Measurements from ENCODE around the gene CAPN1.

GRCh38 chr11:65184146-65184545, 2.4 kb downstream of the CAPN1 start:
- TF ChIP-seq BCL3 (IDR thresholded peaks at IDR 0.05), result no peak
- no peak for TF ChIP-seq KDM1A (IDR thresholded peaks at IDR 0.05; ENCODE audit: low read depth)
- TF ChIP-seq CTCF (IDR thresholded peaks at IDR 0.05), result no peak
- TF ChIP-seq MAZ (IDR thresholded peaks at IDR 0.05; ENCODE audit: borderline replicate concordance, low read depth, low read length), result no peak
- no peak for TF ChIP-seq SREBF2 (IDR thresholded peaks at IDR 0.05)
- TF ChIP-seq, protein P1, sequence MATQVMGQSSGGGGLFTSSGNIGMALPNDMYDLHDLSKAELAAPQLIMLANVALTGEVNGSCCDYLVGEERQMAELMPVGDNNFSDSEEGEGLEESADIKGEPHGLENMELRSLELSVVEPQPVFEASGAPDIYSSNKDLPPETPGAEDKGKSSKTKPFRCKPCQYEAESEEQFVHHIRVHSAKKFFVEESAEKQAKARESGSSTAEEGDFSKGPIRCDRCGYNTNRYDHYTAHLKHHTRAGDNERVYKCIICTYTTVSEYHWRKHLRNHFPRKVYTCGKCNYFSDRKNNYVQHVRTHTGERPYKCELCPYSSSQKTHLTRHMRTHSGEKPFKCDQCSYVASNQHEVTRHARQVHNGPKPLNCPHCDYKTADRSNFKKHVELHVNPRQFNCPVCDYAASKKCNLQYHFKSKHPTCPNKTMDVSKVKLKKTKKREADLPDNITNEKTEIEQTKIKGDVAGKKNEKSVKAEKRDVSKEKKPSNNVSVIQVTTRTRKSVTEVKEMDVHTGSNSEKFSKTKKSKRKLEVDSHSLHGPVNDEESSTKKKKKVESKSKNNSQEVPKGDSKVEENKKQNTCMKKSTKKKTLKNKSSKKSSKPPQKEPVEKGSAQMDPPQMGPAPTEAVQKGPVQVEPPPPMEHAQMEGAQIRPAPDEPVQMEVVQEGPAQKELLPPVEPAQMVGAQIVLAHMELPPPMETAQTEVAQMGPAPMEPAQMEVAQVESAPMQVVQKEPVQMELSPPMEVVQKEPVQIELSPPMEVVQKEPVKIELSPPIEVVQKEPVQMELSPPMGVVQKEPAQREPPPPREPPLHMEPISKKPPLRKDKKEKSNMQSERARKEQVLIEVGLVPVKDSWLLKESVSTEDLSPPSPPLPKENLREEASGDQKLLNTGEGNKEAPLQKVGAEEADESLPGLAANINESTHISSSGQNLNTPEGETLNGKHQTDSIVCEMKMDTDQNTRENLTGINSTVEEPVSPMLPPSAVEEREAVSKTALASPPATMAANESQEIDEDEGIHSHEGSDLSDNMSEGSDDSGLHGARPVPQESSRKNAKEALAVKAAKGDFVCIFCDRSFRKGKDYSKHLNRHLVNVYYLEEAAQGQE (IDR thresholded peaks at IDR 0.05), result no peak
- TF ChIP-seq JUNB (IDR thresholded peaks at IDR 0.05), result no peak
- TF ChIP-seq, protein P2, sequence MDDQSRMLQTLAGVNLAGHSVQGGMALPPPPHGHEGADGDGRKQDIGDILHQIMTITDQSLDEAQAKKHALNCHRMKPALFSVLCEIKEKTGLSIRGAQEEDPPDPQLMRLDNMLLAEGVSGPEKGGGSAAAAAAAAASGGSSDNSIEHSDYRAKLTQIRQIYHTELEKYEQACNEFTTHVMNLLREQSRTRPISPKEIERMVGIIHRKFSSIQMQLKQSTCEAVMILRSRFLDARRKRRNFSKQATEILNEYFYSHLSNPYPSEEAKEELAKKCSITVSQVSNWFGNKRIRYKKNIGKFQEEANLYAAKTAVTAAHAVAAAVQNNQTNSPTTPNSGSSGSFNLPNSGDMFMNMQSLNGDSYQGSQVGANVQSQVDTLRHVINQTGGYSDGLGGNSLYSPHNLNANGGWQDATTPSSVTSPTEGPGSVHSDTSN (IDR thresholded peaks at IDR 0.05), result no peak

All from A549 (cell line).